RWPE2 (cell line): Measurements from ENCODE around the gene C10orf95.

Source experiments
- ATAC-seq: fragments of 200-7000 bp; cut with Tn5 transposase; 3 replicates; pipeline ENCODE4 v1.9.1; 2021; ENCODE audit warnings: low read depth
- DNase-seq: peaks from one replicate; pipeline ENCODE4 v3.0.0-alpha.2; 2020; ENCODE audit warnings: low spot score
- H3K27ac ChIP-seq: fragments of 450-650 bp; 2 replicates; pipeline ENCODE4 v1.5.1; 2017; ENCODE audit warnings: mild to moderate bottlenecking; ENCODE audit not compliant: poor library complexity, severe bottlenecking
- H3K27me3 ChIP-seq: fragments of 250-450 bp; sonication (Bioruptor Pico); 2 replicates; pipeline ENCODE4 v1.5.1; 2021; ENCODE audit warnings: mild to moderate bottlenecking, moderate library complexity; ENCODE audit not compliant: insufficient read depth, poor library complexity, severe bottlenecking
- H3K36me3 ChIP-seq: fragments of 250-450 bp; sonication (Bioruptor Pico); 2 replicates; pipeline ENCODE4 v1.5.1; 2020; ENCODE audit warnings: low read depth, mild to moderate bottlenecking, moderate library complexity
- H3K4me1 ChIP-seq: fragments of 250-450 bp; sonication (Bioruptor Pico); 2 replicates; pipeline ENCODE4 v1.5.1; 2021; ENCODE audit warnings: mild to moderate bottlenecking, moderate library complexity; ENCODE audit not compliant: insufficient read depth, poor library complexity, severe bottlenecking
- H3K4me3 ChIP-seq: fragments of 250-450 bp; sonication (Bioruptor Pico); 2 replicates; pipeline ENCODE4 v1.5.1; 2021; ENCODE audit warnings: mild to moderate bottlenecking, moderate library complexity; ENCODE audit not compliant: severe bottlenecking
- H3K9me3 ChIP-seq: fragments of 250-450 bp; sonication (Bioruptor Pico); 2 replicates; pipeline ENCODE4 v1.5.1; 2021; ENCODE audit warnings: mild to moderate bottlenecking, moderate library complexity; ENCODE audit not compliant: severe bottlenecking
- TF ChIP-seq, protein P1 (sequence below): fragments of 450-650 bp; IDR thresholded peaks from one replicate; pipeline ENCODE4 v1.5.1; 2017; ENCODE audit warnings: mild to moderate bottlenecking, moderate library complexity; ENCODE audit not compliant: poor library complexity, severe bottlenecking

The C10orf95 gene

GRCh38 chr10:102492983-102493382, 41.6 kb upstream of the C10orf95 start:
- no peak overlapping the region for H3K4me3 ChIP-seq
- no peak overlapping the region for H3K27ac ChIP-seq
- H3K36me3 ChIP-seq: peaks cover 35% of the 10 kb centered on the region
- TF ChIP-seq, protein P1, sequence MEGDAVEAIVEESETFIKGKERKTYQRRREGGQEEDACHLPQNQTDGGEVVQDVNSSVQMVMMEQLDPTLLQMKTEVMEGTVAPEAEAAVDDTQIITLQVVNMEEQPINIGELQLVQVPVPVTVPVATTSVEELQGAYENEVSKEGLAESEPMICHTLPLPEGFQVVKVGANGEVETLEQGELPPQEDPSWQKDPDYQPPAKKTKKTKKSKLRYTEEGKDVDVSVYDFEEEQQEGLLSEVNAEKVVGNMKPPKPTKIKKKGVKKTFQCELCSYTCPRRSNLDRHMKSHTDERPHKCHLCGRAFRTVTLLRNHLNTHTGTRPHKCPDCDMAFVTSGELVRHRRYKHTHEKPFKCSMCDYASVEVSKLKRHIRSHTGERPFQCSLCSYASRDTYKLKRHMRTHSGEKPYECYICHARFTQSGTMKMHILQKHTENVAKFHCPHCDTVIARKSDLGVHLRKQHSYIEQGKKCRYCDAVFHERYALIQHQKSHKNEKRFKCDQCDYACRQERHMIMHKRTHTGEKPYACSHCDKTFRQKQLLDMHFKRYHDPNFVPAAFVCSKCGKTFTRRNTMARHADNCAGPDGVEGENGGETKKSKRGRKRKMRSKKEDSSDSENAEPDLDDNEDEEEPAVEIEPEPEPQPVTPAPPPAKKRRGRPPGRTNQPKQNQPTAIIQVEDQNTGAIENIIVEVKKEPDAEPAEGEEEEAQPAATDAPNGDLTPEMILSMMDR: no peak
- DNase-seq (no peak), ATAC-seq (no peak)
- H3K9me3 ChIP-seq: peaks cover 1% of the 10 kb centered on the region
- no peaks in the 10 kb centered on the region for H3K4me1 ChIP-seq
- no peaks in the 10 kb centered on the region for H3K27me3 ChIP-seq

DNA sequence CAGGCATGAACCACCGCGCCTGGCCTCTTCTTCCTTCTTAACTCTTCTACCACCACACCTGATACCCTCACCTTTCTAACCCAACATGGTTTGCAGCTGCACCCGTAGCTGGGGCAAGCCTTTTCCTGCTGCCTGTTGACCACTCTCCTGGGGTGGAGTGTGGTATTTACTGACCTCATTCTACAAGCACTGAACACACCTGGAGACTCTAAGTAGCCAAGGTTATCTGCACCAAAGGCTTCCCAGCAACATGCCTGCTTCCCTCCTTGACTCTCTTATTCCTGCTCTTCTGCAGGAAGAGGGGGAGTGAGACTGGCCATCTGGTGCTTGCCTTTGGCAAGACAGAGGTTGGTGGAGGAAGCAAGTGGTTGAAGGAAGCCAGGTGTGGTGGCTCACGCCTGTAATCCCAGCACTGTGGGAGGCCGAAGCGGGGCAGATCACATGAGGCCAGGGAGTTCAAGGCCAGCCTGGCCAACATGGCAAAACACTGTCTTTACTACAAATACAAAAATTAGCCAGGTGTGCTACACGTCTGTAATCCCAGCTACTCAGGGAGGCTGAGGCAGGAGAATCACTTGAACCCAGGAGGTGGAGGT, 41.1 kb upstream of the C10orf95 start:
- Histone ChIP-seq H3K27ac (no peak overlapping the region), H3K9me3 (peaks cover 1% of the 10 kb centered on the region), H3K4me1 (no peaks in the 10 kb centered on the region), H3K4me3 (no peak overlapping the region), H3K36me3 (peaks cover 40% of the 10 kb centered on the region), H3K27me3 (no peaks in the 10 kb centered on the region)
- ATAC-seq: no peak
- TF ChIP-seq, protein P1: no peak
- DNase-seq: no peak

DNA sequence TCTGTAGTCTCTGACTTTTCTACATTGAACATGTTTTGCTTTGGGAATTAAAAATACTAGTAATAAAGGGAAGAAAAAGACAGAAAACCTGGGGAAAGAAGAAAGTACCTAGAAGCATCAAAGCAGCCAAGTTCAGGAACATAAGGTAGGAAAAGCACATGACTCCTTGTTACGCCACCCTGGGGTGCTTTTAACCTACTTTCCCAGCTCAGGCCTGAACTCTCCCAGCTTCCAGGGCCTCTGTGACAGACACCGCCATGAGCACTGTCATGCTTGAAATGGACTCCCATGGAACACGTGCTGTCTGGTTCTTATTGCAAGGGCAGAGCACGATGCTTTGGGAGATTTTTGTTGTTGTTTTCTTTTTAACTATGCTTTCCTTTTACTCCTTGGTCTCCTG, 39.8 kb upstream of the C10orf95 start:
- TF ChIP-seq, protein P1: no peak
- H3K36me3 ChIP-seq: peaks cover 50% of the 10 kb centered on the region
- H3K27ac ChIP-seq: no peak overlapping the region
- peaks cover 1% of the 10 kb centered on the region for H3K9me3 ChIP-seq
- no peak overlapping the region for H3K4me3 ChIP-seq
- no peak for DNase-seq
- no peak for ATAC-seq
- no peaks in the 10 kb centered on the region for H3K27me3 ChIP-seq
- no peaks in the 10 kb centered on the region for H3K4me1 ChIP-seq

DNA sequence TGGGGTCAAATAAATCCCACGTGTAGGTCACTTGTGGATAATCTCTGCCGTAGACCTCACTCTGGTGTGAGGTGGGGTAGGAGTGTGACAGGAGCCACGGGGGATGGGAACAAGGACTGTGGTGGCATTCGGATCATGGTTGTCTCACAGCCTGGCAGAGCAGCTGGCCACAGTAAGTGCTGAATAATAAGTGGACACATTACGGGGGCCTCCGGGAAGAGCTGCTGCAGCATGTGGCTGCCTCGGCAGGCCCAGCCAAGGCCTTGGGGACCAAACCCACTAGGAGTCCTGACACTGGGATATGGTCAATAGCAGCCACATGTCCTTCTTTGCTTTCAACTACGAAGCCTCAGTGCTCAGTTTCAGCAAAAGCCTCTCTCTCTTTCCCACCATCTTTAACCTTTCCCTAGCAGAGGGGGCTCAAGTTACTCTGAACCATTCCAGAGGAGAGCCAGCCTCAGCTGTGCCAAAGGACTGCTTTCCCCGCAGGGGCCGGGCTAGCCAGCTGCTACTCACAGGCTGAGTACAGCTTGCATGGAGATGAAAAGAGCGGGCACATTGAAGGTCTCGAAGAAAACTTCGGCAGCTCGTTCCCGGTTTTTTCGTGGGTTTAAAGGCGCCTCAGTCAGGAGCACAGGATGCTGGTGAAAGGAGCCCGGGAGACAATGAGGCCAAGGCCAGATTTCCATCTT, 33.9 kb upstream of the C10orf95 start:
- Histone ChIP-seq H3K4me3 (no peak overlapping the region), H3K27ac (no peak overlapping the region), H3K4me1 (no peaks in the 10 kb centered on the region), H3K36me3 (peaks cover 89% of the 10 kb centered on the region), H3K9me3 (peaks cover 1% of the 10 kb centered on the region), H3K27me3 (no peaks in the 10 kb centered on the region)
- no peak for ATAC-seq
- no peak for DNase-seq
- TF ChIP-seq, protein P1: no peak

GRCh38 chr10:102484021-102484420, 32.7 kb upstream of the C10orf95 start:
- Histone ChIP-seq H3K27ac (no peak overlapping the region), H3K27me3 (no peaks in the 10 kb centered on the region), H3K4me3 (no peak overlapping the region), H3K4me1 (no peaks in the 10 kb centered on the region), H3K36me3 (peaks cover 80% of the 10 kb centered on the region), H3K9me3 (no peaks in the 10 kb centered on the region)
- no peak for ATAC-seq
- DNase-seq: no peak
- TF ChIP-seq, protein P1: no peak
